GM19238 (cell line): ENCODE data around the gene CCDC80.
A peak's percentile ranks its signal among the peaks of the same experiment; 100 is the strongest.
"Not testable (repeated sequence)": the region's sequence is repeated elsewhere in the genome, so short reads cannot be mapped to it uniquely, and the experiment has no call there.

Experiments used
- DNase-seq: peaks from one replicate; pipeline ENCODE4 v3.0.0; 2011; ENCODE audit warnings: low spot score; ENCODE audit not compliant: insufficient read length

The CCDC80 gene

GRCh38 chr3:112640930-112641801, at the start of gene CCDC80:
TSS of gene CCDC80 (minus strand) at chr3:112641143. CDS start at chr3:112639905, 1,238 bp downstream.
- no peak for DNase-seq

- DNase-seq: no peak
Observed at GRCh38 chr3:112689989-112690388, 49.0 kb upstream of the CCDC80 start.

DNA sequence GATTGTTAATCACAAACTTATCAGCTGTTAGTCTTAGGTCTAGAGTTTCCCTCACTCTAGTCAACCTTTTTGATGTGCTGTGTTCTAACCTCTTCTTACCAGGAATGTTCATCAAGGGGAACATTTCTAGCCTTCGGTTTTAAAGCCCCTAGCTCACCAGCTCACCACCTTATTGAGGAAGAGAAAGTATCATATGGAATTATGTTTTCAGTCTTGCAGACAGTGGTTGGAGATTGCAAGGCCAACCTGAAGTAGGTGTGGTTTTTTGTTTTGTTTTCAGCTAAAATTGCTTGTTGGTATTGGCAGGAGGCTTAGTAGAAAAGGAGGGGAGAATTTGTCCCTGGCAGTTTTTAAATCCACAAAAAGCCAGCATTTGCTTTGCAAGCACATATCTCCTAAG, 48.4 kb upstream of the CCDC80 start:
- no peak for DNase-seq

GRCh38 chr3:112688819-112689218, 47.9 kb upstream of the CCDC80 start:
- DNase-seq: no peak

DNA sequence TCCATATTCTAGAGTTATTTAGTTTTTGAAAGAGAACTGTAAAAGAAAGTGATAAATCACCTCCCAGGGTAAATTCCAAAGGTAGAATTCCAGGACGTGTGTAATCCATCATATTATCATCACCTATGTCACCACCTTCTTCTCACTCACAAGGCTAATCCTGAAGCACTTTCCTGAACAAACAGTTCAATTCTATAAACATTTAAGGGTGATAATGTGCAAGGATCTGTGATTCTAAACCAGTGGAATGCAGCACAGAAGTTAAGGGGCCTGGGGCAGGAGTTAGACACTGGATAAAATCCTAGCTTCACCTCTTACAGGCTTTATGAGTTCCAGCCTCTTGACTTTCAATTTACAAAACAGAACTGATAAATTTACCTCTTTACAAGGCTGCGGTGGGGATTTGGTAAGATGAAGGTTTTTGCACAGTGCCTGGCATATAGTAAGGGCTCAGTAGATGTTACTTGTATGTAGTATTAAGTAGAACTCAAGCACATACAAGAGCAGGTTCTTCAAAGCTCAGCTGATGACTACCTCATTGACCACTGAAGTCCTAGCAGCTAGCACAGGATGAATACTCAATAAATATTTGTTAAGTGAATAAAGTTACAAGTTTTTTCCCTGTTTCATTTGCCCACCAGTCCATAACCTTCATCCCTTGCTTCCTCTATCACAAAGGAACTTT, 47.3 kb upstream of the CCDC80 start:
- DNase-seq: no peak

DNA sequence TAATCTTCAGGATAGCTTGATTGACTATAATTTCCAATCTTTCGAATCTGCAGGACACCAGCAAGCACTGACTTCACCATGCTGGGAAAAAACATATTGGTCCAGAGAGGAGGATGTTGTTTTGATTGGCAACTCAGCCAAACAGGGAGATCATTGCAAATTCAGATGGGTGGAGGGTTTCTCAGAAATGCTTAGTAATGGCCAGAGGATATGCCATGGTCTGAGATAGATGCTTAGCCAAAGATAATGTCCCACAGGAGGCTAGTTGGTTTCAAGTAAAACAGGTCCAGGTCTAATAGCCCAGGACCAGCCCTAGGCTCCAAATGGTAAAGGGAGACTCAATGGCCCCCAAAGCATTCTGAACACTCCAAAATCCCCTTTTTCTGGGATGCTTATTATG, 46.7 kb upstream of the CCDC80 start:
- no peak for DNase-seq

DNA sequence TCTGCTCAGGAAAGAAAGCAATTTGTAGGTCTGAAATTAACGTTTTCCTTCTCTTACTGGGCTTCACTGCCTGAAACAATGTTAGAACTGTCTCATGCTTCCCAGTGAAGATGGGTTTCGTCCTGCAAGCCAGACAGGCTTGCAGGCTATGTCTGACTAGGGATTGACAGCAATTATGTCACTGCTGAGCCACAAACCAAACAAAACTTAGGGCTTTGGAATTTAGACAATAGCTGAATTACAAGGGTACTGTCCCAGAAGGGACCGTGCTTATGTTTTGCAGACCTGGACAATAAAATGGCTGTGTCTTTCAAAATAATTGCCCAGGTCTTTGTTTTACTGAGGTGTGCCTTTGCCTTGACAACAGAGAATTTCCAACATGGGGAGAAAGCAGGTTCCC, 46.3 kb upstream of the CCDC80 start:
- DNase-seq: no peak

- no peak for DNase-seq
Observed at GRCh38 chr3:112685956-112686799, 45.2 kb upstream of the CCDC80 start.

- DNase-seq: no peak
Observed at GRCh38 chr3:112685420-112685819, 44.5 kb upstream of the CCDC80 start.

DNA sequence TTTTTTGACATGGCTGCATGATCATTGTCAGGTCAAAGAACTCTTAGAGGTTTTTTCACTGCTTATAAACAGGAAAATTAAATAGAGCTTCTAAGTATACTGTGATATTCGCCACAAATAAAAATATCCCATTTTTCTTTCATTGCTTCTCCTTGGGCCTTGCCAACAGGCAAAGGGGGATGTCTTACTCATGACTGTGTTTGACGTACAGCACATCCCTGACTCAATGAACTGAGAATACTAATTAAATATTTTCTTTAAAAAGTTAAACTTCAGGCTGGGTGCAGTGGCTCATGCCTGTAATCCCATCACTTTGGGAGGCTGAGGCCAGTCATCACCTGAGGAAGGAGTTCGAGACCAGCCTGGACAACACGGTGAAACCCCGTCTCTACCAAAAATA, 41.4 kb upstream of the CCDC80 start:
- no peak for DNase-seq

GRCh38 chr3:112681822-112682325, 40.9 kb upstream of the CCDC80 start:
- DNase-seq: no peak

GRCh38 chr3:112676659-112677234, 35.8 kb upstream of the CCDC80 start:
- DNase-seq: peak; percentile 37

GRCh38 chr3:112675943-112676535, 35.1 kb upstream of the CCDC80 start:
- DNase-seq: no peak

GRCh38 chr3:112675349-112675748, 34.4 kb upstream of the CCDC80 start:
- no peak for DNase-seq

GRCh38 chr3:112672716-112673541, 32.0 kb upstream of the CCDC80 start:
- no peak for DNase-seq

DNA sequence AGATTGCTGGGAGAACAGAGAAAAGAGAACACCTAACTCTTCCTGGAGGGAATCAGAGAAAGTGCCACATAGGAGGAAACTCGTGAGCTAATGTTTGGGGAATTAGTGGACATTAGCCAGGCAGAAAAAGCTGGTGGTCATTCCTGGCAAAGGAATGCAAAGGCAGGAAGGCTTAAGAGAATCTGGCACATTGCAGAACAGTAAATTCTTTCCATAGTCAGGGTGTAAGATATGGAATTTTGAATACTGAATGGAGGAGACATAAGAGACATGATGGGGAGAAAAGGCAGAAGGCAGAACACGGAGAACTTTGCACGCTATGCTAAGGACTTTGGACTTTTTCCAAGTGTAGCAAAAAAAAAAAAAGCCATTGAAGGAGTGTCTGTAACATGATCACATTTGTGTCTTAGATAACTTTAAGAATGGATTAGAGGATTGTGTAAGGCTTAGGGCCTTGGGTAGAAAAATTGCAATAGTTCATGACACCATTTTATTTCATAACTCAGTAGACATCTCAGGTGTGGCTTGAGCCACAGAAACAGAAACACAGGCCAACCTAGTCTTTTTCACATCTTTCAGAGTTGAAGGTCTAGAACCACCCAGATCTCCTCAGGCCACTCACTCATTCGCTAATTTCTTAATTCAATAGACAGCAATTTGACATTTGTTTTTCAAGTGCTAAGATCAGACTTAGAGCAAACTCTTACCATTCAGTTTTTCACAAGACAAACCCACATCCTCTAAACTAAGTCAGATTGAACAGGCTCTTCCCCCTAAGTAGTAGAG, 31.2 kb upstream of the CCDC80 start:
- DNase-seq: no peak

- no peak for DNase-seq
Observed at GRCh38 chr3:112670824-112671223, 29.9 kb upstream of the CCDC80 start.

DNA sequence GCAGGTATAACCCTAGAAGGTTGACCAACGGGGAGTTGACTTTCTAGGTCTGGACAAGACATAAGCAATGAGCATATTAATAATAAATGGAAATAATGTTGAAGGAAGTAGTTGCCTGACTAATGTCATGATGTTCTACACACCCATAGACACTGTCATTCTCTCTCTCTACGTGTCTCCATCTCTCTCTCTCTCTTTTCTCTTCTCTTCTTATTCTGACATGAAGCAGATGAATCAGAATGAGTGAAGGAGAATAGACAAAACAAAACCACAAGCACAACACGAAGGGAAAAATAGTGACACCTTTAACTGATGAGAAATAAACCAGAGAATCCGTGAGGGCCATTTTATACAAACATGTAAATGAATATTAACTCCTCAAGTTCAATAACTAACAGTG, 26.7 kb upstream of the CCDC80 start:
- no peak for DNase-seq

GRCh38 chr3:112665009-112665408, 24.1 kb upstream of the CCDC80 start:
- DNase-seq: not testable (repeated sequence)
